ENCODE measurements around the gene NME5.
A peak's percentile ranks its signal among the peaks of the same experiment; 100 is the strongest.

NME5 gene

GRCh38 chr5:138070026-138070425, 69.2 kb downstream of the NME5 start:
- DNase-seq: peak; percentile 36

DNA sequence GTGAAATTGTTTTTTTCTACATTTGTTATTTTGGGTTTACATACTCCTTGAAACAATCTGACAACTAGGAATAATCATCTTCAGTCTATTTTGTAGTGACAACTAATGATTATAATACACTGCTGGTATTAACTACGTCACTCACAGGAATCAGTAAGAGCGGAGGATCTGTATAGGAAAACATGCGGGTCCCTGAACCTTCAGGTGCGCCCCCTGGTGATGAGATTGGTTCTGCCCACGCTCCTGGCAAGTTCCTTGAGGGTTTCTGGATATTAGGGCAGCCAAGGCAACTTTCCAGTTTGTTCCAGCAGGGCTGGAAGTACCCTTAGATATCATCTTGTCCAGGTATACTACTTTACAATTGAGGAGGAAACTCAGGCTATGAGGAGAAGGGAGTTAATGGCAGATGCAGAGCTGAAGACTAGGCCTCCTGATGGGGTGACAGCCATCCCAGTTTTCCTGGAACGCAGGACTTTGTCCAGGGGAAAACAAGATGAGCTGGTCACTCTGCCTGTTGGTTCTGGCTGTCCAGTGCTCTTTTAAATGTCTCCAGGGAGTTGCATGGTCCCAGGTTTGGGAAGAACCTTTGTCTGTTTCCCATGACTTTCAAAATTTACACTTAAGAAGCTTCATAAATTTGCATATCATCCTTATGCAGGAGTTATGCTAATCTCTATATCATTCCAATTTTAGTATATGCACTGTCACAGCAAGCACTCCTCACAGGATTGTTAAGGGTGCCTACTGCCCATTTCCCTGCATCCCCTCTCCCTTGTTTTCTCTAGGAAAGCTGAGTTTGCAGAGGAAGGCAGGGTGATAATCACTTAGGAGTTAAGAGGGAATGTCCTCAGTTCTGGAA, 70.3 kb downstream of the NME5 start:
- DNase-seq: peak; percentile 89

DNA sequence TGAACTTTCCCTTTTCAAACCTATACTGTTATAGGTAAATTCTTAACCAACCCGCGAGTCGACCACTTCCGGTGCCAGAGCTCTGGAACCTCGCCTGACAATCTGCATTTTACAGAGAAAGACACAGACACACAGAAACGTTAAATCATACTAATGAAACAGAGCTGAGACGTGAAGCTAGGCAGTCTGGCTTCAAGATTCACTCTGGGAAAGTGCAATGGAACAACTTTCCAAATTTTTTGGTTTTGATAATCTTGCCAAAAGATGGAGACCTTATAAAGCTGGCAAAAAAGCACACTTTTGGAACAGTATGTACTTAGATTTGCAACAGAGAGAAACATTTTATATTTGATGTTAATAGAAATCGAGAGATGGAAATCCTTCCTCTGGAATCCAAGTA, 71.3 kb downstream of the NME5 start:
- no peak for DNase-seq
